Thyroid gland (tissue), 4 donors: ENCODE data around the gene STRC.
"Not testable (repeated sequence)": the region's sequence is repeated elsewhere in the genome, so short reads cannot be mapped to it uniquely, and the experiment has no call there.

ENCODE experiments used
- POLR2A ChIP-seq, 2 donors: fragments of 450-650 bp; IDR thresholded peaks; one replicate each; pipeline ENCODE4 v1.6.1; 2017; ENCODE audit warnings: antibody characterized with exemption in 2 of 2, mild to moderate bottlenecking in 2 of 2, moderate library complexity in 1 of 2
- TF ChIP-seq, protein P1 (sequence below), 6 experiments: fragments of 200-600 bp in 3 of 6; fragments of 450-650 bp in 3 of 6; sonication (generic) in 3 of 6; IDR thresholded peaks; one replicate each; pipeline ENCODE4 v1.5.1; 2016 to 2019; ENCODE audit warnings: antibody characterized with exemption in 6 of 6, mild to moderate bottlenecking in 2 of 6, inconsistent platforms in 1 of 6, moderate library complexity in 1 of 6

DNA sequence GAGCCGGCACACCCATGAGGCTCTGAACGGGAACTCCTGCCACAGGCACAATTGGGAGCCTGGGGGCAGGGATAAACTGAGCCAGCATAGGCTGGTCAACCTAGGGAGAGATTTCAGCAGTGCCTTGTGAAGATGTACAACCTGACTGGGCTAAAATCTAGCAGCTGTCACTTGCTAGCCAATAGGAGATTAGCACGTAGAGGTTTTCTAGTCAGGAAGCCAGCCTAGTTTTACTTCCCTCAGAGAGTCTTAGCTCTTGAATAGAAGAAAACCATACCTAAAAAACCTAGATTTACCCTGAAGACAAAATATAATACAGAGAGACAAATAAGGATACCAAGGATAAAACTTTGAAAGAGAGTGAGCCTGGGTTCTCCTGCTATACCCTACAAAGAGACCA is 55.8 kb downstream of the STRC start:
- not testable (repeated sequence) for TF ChIP-seq POLR2A (IDR thresholded peaks at IDR 0.05)
- TF ChIP-seq, protein P1, sequence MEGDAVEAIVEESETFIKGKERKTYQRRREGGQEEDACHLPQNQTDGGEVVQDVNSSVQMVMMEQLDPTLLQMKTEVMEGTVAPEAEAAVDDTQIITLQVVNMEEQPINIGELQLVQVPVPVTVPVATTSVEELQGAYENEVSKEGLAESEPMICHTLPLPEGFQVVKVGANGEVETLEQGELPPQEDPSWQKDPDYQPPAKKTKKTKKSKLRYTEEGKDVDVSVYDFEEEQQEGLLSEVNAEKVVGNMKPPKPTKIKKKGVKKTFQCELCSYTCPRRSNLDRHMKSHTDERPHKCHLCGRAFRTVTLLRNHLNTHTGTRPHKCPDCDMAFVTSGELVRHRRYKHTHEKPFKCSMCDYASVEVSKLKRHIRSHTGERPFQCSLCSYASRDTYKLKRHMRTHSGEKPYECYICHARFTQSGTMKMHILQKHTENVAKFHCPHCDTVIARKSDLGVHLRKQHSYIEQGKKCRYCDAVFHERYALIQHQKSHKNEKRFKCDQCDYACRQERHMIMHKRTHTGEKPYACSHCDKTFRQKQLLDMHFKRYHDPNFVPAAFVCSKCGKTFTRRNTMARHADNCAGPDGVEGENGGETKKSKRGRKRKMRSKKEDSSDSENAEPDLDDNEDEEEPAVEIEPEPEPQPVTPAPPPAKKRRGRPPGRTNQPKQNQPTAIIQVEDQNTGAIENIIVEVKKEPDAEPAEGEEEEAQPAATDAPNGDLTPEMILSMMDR (IDR thresholded peaks at IDR 0.05), result not testable (repeated sequence)
